GM23338 (cell line): ENCODE measurements around the gene SLC6A3. TPM values are rescaled to one million over a fixed set of nuclear protein-coding genes. Genes with fewer than 3 reads are reported as not detected.

ENCODE experiments used
- ATAC-seq: fragments of 200-7000 bp; cut with Tn5 transposase; 3 replicates; pipeline ENCODE4 v1.9.1; 2020
- DNase-seq: peaks from one replicate; pipeline ENCODE4 v3.0.0-alpha.2; 2015; ENCODE audit warnings: low spot score
- H2AFZ ChIP-seq: fragments of 200-600 bp; sonication (generic); 2 replicates; pipeline ENCODE4 v1.8.0; 2016; ENCODE audit warnings: antibody characterized with exemption, mild to moderate bottlenecking, moderate library complexity
- H3F3A ChIP-seq: fragments of 200-600 bp; sonication (generic); replicated peaks from 2 replicates; pipeline ENCODE4 v1.8.0; 2017; ENCODE audit warnings: antibody characterized with exemption, mixed run types, low read depth
- H3K27ac ChIP-seq: fragments of 200-600 bp; sonication (generic); 2 replicates; pipeline ENCODE4 v1.6.1; 2016; ENCODE audit warnings: low read depth
- H3K27me3 ChIP-seq: fragments of 200-600 bp; sonication (generic); 2 replicates; pipeline ENCODE4 v1.8.0; 2016; ENCODE audit warnings: mild to moderate bottlenecking, mixed run types, moderate library complexity; ENCODE audit not compliant: insufficient read depth
- H3K36me3 ChIP-seq: fragments of 200-600 bp; sonication (generic); 2 replicates; pipeline ENCODE4 v1.8.0; 2016; ENCODE audit warnings: mild to moderate bottlenecking; ENCODE audit not compliant: insufficient read depth
- H3K4me1 ChIP-seq: fragments of 200-600 bp; sonication (generic); 2 replicates; pipeline ENCODE4 v1.8.0; 2016; ENCODE audit warnings: mild to moderate bottlenecking, moderate library complexity; ENCODE audit not compliant: insufficient read depth
- H3K4me2 ChIP-seq: fragments of 200-600 bp; sonication (generic); 2 replicates; pipeline ENCODE4 v1.7.1; 2017; ENCODE audit warnings: mixed run types
- H3K4me3 ChIP-seq: fragments of 200-600 bp; sonication (generic); 2 replicates; pipeline ENCODE4 v1.6.1; 2016; ENCODE audit warnings: mixed run types
- H3K79me2 ChIP-seq: fragments of 200-600 bp; sonication (generic); replicated peaks from 2 replicates; pipeline ENCODE4 v1.8.0; 2017; ENCODE audit warnings: mild to moderate bottlenecking; ENCODE audit not compliant: insufficient read depth
- H3K9me2 ChIP-seq: fragments of 200-600 bp; sonication (generic); 2 replicates; pipeline ENCODE4 v1.8.0; 2017; ENCODE audit not compliant: insufficient read depth
- H4K20me1 ChIP-seq: fragments of 200-600 bp; sonication (generic); replicated peaks from 2 replicates; pipeline ENCODE4 v1.8.0; 2017; ENCODE audit warnings: mild to moderate bottlenecking; ENCODE audit not compliant: insufficient read depth
- H3K27ac Mint-ChIP-seq: 2 replicates; pipeline ENCODE4 v1.8.0; 2020; ENCODE audit warnings: inconsistent platforms, mild to moderate bottlenecking, moderate library complexity, mixed read lengths
- H3K27me3 Mint-ChIP-seq: 3 replicates; pipeline ENCODE4 v1.8.0; 2022; ENCODE audit warnings: low read depth, mild to moderate bottlenecking, moderate library complexity, mixed read lengths, inconsistent platforms; ENCODE audit not compliant: insufficient read depth, poor library complexity
- H3K36me3 Mint-ChIP-seq: 3 replicates; pipeline ENCODE4 v1.8.0; 2021; ENCODE audit warnings: low read depth, mild to moderate bottlenecking, inconsistent platforms, moderate library complexity, mixed read lengths
- H3K4me1 Mint-ChIP-seq: 3 replicates; pipeline ENCODE4 v1.8.0; 2020; ENCODE audit warnings: mild to moderate bottlenecking, inconsistent platforms, mixed read lengths
- H3K4me3 Mint-ChIP-seq: 3 replicates; pipeline ENCODE4 v1.8.0; 2021; ENCODE audit warnings: moderate library complexity, mild to moderate bottlenecking, inconsistent platforms, mixed read lengths
- H3K9me3 Mint-ChIP-seq: 3 replicates; pipeline ENCODE4 v1.8.0; 2020; ENCODE audit warnings: moderate library complexity, mild to moderate bottlenecking, inconsistent platforms, mixed read lengths
- CREB1 ChIP-seq: fragments of 250-450 bp; sonication (Bioruptor Pico); IDR thresholded peaks from 2 replicates; pipeline ENCODE4 v1.5.0; 2020; ENCODE audit warnings: low read depth, mild to moderate bottlenecking, moderate library complexity
- EZH2 ChIP-seq: fragments of 200-600 bp; sonication (generic); IDR thresholded peaks from one replicate; pipeline ENCODE4 v1.8.0; 2017; ENCODE audit warnings: antibody characterized with exemption, mild to moderate bottlenecking, low read depth; ENCODE audit not compliant: unreplicated experiment
- JUNB ChIP-seq: IDR thresholded peaks from one replicate; pipeline ENCODE4 v1.6.1; 2016; ENCODE audit warnings: antibody characterized with exemption; ENCODE audit not compliant: unreplicated experiment
- ZNF462 ChIP-seq: fragments of 250-450 bp; sonication (Bioruptor Pico); IDR thresholded peaks from 2 replicates; pipeline ENCODE4 v1.5.0; 2020; ENCODE audit warnings: mild to moderate bottlenecking, moderate library complexity
- polyA plus RNA-seq: library from polyadenylated mRNA; unstranded; fragments of >200 nt; fragmentation: Nextera tagmentation; extraction: Ambion mirVana; gene quantifications from 2 replicates; pipeline ENCODE4 v1.2.1, GENCODE V29; 2016
- total RNA-seq: library from RNA; depleted of rRNA; stranded (reverse); fragments of >200 nt; shearing (Covaris generic); gene quantifications from 2 replicates; pipeline ENCODE4 v1.2.3, GENCODE V29; 2014
- TF ChIP-seq, protein P1 (sequence below): IDR thresholded peaks from one replicate; pipeline ENCODE4 v1.6.1; 2018; ENCODE audit warnings: antibody characterized with exemption; ENCODE audit not compliant: unreplicated experiment

SLC6A3 gene
- total and polyA plus RNA-seq, 2 experiments from 2014 or later = 0.76 to 1.0 TPM

GRCh38 chr5:1483064-1483463, 37.8 kb upstream of the SLC6A3 start (continued):
- TF ChIP-seq ZNF462 (CRISPR knock-in tag) (no peak), EZH2 (no peak)
- TF ChIP-seq, protein P1, sequence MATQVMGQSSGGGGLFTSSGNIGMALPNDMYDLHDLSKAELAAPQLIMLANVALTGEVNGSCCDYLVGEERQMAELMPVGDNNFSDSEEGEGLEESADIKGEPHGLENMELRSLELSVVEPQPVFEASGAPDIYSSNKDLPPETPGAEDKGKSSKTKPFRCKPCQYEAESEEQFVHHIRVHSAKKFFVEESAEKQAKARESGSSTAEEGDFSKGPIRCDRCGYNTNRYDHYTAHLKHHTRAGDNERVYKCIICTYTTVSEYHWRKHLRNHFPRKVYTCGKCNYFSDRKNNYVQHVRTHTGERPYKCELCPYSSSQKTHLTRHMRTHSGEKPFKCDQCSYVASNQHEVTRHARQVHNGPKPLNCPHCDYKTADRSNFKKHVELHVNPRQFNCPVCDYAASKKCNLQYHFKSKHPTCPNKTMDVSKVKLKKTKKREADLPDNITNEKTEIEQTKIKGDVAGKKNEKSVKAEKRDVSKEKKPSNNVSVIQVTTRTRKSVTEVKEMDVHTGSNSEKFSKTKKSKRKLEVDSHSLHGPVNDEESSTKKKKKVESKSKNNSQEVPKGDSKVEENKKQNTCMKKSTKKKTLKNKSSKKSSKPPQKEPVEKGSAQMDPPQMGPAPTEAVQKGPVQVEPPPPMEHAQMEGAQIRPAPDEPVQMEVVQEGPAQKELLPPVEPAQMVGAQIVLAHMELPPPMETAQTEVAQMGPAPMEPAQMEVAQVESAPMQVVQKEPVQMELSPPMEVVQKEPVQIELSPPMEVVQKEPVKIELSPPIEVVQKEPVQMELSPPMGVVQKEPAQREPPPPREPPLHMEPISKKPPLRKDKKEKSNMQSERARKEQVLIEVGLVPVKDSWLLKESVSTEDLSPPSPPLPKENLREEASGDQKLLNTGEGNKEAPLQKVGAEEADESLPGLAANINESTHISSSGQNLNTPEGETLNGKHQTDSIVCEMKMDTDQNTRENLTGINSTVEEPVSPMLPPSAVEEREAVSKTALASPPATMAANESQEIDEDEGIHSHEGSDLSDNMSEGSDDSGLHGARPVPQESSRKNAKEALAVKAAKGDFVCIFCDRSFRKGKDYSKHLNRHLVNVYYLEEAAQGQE = no peak

GRCh38 chr5:1481959-1482331, 36.7 kb upstream of the SLC6A3 start:
- Histone ChIP-seq H3K4me3 (no peak overlapping the region), H3K9me2 (no peaks in the 10 kb centered on the region), H3K36me3 (peaks cover 16% of the 10 kb centered on the region), H3K27ac (peak overlapping the region; percentile 32; the same call in 1 of the 2 replicates), H3F3A (peaks cover 11% of the 10 kb centered on the region; the same call in 1 of the 2 replicates), H3K4me1 (no peaks in the 10 kb centered on the region), H3K27me3 (no peaks in the 10 kb centered on the region), H3K4me2 (no peak overlapping the region), H4K20me1 (peaks cover 9% of the 10 kb centered on the region; the same call in 1 of the 2 replicates), H3K79me2 (peaks cover 11% of the 10 kb centered on the region; the same call in 1 of the 2 replicates), H2AFZ (no peak overlapping the region)
- no peak overlapping the region for H3K4me3 Mint-ChIP-seq
- H3K9me3 Mint-ChIP-seq = no peaks in the 10 kb centered on the region; the same call in 2 of the 3 replicates
- H3K36me3 Mint-ChIP-seq = peaks cover 60% of the 10 kb centered on the region
- peaks cover 5% of the 10 kb centered on the region; the same call in 1 of the 3 replicates for H3K4me1 Mint-ChIP-seq
- H3K27me3 Mint-ChIP-seq = peaks cover 11% of the 10 kb centered on the region
- ATAC-seq (no peak), DNase-seq (no peak)
- H3K27ac Mint-ChIP-seq = no peak overlapping the region
- TF ChIP-seq JUNB (no peak), CREB1 (CRISPR knock-in tag) (no peak)
